ENCODE data around the gene CEP63.

GRCh38 chr3:134441321-134441720 lies 44.5 kb upstream of the CEP63 start:
- TF ChIP-seq POLR2A (IDR thresholded peaks at IDR 0.05; ENCODE audit: low read depth, low read length) (no peak), POLR2AphosphoS5 (IDR thresholded peaks at IDR 0.05; ENCODE audit: low read depth, low read length) (no peak), TAF1 (IDR thresholded peaks at IDR 0.05; ENCODE audit: borderline replicate concordance, low read depth, low read length) (no peak)

All from GM12892 (cell line).